VCaP (cell line): ENCODE data around the gene MST1R.

ENCODE experiments used
- H3K27ac ChIP-seq: fragments of 450-650 bp; 2 replicates; pipeline ENCODE4 v1.5.1; 2017
- CTCF ChIP-seq: fragments of 450-650 bp; conservative IDR thresholded peaks from 2 replicates; pipeline ENCODE4 v1.5.1; 2017; ENCODE audit warnings: mild to moderate bottlenecking, moderate library complexity

MST1R gene

GRCh38 chr3:49908373-49909199 is 4.9 kb upstream of the MST1R start:
- no peak for TF ChIP-seq CTCF
- H3K27ac ChIP-seq = no peak overlapping the region

- H3K27ac ChIP-seq = no peak overlapping the region
- peak; percentile 70 for TF ChIP-seq CTCF
These were observed 2.5 kb upstream of the MST1R start for GRCh38 chr3:49906073-49906743.

- peak overlapping the region; percentile 61 for H3K27ac ChIP-seq
These were observed 775 bp upstream of the MST1R start for GRCh38 chr3:49904448-49904847.

GRCh38 chr3:49902511-49903345 is 945 bp downstream of the MST1R start:
- peak overlapping the region; percentile 61 for H3K27ac ChIP-seq
- no peak for TF ChIP-seq CTCF

- no peak for TF ChIP-seq CTCF
- H3K27ac ChIP-seq = no peak overlapping the region
These were observed 2.0 kb downstream of the MST1R start for GRCh38 chr3:49901366-49902339.

- H3K27ac ChIP-seq = no peak overlapping the region
- TF ChIP-seq CTCF = no peak
These were observed 3.1 kb downstream of the MST1R start for GRCh38 chr3:49900491-49901153.

GRCh38 chr3:49899815-49900214 is 3.9 kb downstream of the MST1R start:
- no peak for TF ChIP-seq CTCF
- no peak overlapping the region for H3K27ac ChIP-seq
